ENCODE results near the gene SPATS2.

DNA sequence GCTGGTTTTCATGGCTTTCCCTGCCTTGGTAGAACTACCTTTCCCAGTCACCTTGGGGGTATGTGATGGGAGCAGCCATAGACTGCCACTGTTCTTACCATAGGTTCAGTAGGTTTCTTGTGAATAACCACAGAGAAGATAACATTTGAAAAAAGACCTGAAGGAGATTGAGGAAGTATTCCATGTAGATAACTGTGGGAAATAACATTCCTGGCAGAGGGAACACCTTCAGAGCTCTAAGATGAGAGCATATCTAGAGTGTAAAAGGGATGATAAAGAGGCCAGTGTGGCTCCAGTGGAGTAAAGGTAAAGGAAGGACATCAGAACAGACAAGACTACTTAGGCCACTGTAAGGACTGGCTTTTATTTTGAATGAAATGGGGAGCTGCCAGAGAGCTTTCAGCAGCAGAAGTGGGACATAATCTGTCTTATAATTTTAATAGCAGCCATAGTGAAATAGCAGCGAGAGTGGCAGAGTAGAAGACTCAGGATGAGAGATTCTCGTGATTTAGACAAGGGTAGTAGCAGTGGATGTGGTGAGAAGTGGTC, 88.9 kb downstream of the SPATS2 start:
- TF ChIP-seq CTCF (conservative IDR thresholded peaks at IDR 0.05; ENCODE audit: low read length) (no peak), EZH2phosphoT487 (IDR thresholded peaks at IDR 0.05; ENCODE audit: borderline replicate concordance, low read depth, low read length) (no peak)
